Ascending aorta (tissue), 2 donors: ENCODE results near the gene CITED4. TPM values are rescaled to one million over a fixed set of nuclear protein-coding genes. Genes with fewer than 3 reads are reported as not detected.

Experiments used
- DNase-seq, 2 donors: peaks; one replicate each; pipeline ENCODE4 v3.0.0-alpha.2; 2019; ENCODE audit warnings: low spot score in 2 of 2
- H3K27ac ChIP-seq, 2 donors: fragments of 200-600 bp; sonication (generic); one replicate each; pipeline ENCODE4 v1.5.1; 2016 to 2017; ENCODE audit warnings: mild to moderate bottlenecking in 1 of 2
- H3K27me3 ChIP-seq: fragments of 200-600 bp; sonication (generic); one replicate; pipeline ENCODE4 v1.5.1; 2017
- H3K36me3 ChIP-seq, 2 donors: fragments of 200-600 bp; sonication (generic); one replicate each; pipeline ENCODE4 v1.5.1; 2016
- H3K4me1 ChIP-seq, 2 donors: fragments of 200-600 bp; sonication (generic); one replicate each; pipeline ENCODE4 v1.5.1; 2016 to 2017; ENCODE audit warnings: mild to moderate bottlenecking in 1 of 2
- H3K4me3 ChIP-seq, 2 donors: fragments of 200-600 bp; sonication (generic); one replicate each; pipeline ENCODE4 v1.5.1; 2016 to 2017; ENCODE audit warnings: mild to moderate bottlenecking in 1 of 2
- H3K9me3 ChIP-seq, 2 donors: fragments of 200-600 bp; sonication (generic); one replicate each; pipeline ENCODE4 v1.5.1; 2016
- CTCF ChIP-seq, 3 experiments: fragments of 200-600 bp in 2 of 3; fragments of 450-650 bp in 1 of 3; sonication (generic) in 2 of 3; IDR thresholded peaks; one replicate each; pipeline ENCODE4 v1.5.1; 2016 to 2019; ENCODE audit warnings: antibody characterized with exemption in 3 of 3, mild to moderate bottlenecking in 1 of 3, moderate library complexity in 1 of 3
- intact Hi-C: fragments of 100-400 bp; cut with DNase I; formaldehyde crosslinking; loops from one replicate; pipeline ENCODE4 v1.15.1; 2023
- total RNA-seq: library from RNA; depleted of rRNA; stranded (reverse); fragments of >200 nt; gene quantifications from one replicate; pipeline ENCODE4 v1.1.0, GENCODE V29; 2016

CITED4 gene
- total RNA-seq, 1 donor from 2014 or later, result 47.6 TPM

- H3K36me3 ChIP-seq, result peaks cover 22 to 54% of the 10 kb centered on the region in 2 donors
- H3K4me1 ChIP-seq, result no peaks in the 10 kb centered on the region
- no peak for TF ChIP-seq CTCF (IDR thresholded peaks at IDR 0.05)
- no peak overlapping the region for H3K27ac ChIP-seq
- H3K27me3 ChIP-seq, result no peaks in the 10 kb centered on the region
- no peak overlapping the region for H3K4me3 ChIP-seq
- H3K9me3 ChIP-seq, result no peaks in the 10 kb centered on the region
- intact Hi-C loops, result no loop called here
- DNase-seq, result no peak
Measured at GRCh38 chr1:40836283-40836682, 25.9 kb downstream of the CITED4 start.

GRCh38 chr1:40834968-40835545, 27.1 kb downstream of the CITED4 start:
- intact Hi-C loops, result no loop called here
- no peak for TF ChIP-seq CTCF (IDR thresholded peaks at IDR 0.05)
- Histone ChIP-seq H3K27ac (no peak overlapping the region), H3K4me3 (no peak overlapping the region), H3K9me3 (no peaks in the 10 kb centered on the region), H3K27me3 (no peaks in the 10 kb centered on the region), H3K4me1 (no peaks in the 10 kb centered on the region), H3K36me3 (peaks cover 22 to 55% of the 10 kb centered on the region in 2 donors)
- no peak for DNase-seq

GRCh38 chr1:40833979-40834378, 28.2 kb downstream of the CITED4 start:
- DNase-seq, result no peak
- no peaks in the 10 kb centered on the region for H3K9me3 ChIP-seq
- H3K27me3 ChIP-seq, result no peaks in the 10 kb centered on the region
- H3K4me1 ChIP-seq, result no peaks in the 10 kb centered on the region
- no peak overlapping the region for H3K4me3 ChIP-seq
- H3K27ac ChIP-seq, result no peak overlapping the region
- H3K36me3 ChIP-seq, result peaks cover 16 to 49% of the 10 kb centered on the region in 2 donors
- TF ChIP-seq CTCF (IDR thresholded peaks at IDR 0.05), result no peak
- intact Hi-C loops, result no loop called here

- no peaks in the 10 kb centered on the region for H3K4me1 ChIP-seq
- H3K4me3 ChIP-seq, result no peak overlapping the region
- intact Hi-C loops, result no loop called here
- H3K9me3 ChIP-seq, result no peaks in the 10 kb centered on the region
- peaks cover 6 to 42% of the 10 kb centered on the region in 2 donors for H3K36me3 ChIP-seq
- no peaks in the 10 kb centered on the region for H3K27me3 ChIP-seq
- no peak for TF ChIP-seq CTCF (IDR thresholded peaks at IDR 0.05)
- no peak overlapping the region for H3K27ac ChIP-seq
- no peak for DNase-seq
Measured at GRCh38 chr1:40831001-40831732, 31.0 kb downstream of the CITED4 start.

GRCh38 chr1:40830419-40830943, 31.7 kb downstream of the CITED4 start:
- no peak for TF ChIP-seq CTCF (IDR thresholded peaks at IDR 0.05)
- no peaks in the 10 kb centered on the region for H3K9me3 ChIP-seq
- no peak overlapping the region for H3K4me3 ChIP-seq
- no peak overlapping the region for H3K27ac ChIP-seq
- no peak for DNase-seq
- H3K4me1 ChIP-seq, result peaks cover 0 to 6% of the 10 kb centered on the region in 2 donors
- intact Hi-C loops, result no loop called here
- H3K27me3 ChIP-seq, result no peaks in the 10 kb centered on the region
- peaks cover 3 to 35% of the 10 kb centered on the region in 2 donors for H3K36me3 ChIP-seq
